GM19351 (cell line): Measurements from ENCODE around the gene RAB32.
A peak's percentile ranks its signal among the peaks of the same experiment; 100 is the strongest.
"Not testable (repeated sequence)": the region's sequence is repeated elsewhere in the genome, so short reads cannot be mapped to it uniquely, and the experiment has no call there.

Source experiments
- ATAC-seq: cut with Tn5 transposase; IDR thresholded peaks from one replicate; pipeline ENCODE4 v1.9.1; 2021; ENCODE audit warnings: mild to moderate bottlenecking, moderate library complexity; ENCODE audit not compliant: unreplicated experiment

RAB32 gene

DNA sequence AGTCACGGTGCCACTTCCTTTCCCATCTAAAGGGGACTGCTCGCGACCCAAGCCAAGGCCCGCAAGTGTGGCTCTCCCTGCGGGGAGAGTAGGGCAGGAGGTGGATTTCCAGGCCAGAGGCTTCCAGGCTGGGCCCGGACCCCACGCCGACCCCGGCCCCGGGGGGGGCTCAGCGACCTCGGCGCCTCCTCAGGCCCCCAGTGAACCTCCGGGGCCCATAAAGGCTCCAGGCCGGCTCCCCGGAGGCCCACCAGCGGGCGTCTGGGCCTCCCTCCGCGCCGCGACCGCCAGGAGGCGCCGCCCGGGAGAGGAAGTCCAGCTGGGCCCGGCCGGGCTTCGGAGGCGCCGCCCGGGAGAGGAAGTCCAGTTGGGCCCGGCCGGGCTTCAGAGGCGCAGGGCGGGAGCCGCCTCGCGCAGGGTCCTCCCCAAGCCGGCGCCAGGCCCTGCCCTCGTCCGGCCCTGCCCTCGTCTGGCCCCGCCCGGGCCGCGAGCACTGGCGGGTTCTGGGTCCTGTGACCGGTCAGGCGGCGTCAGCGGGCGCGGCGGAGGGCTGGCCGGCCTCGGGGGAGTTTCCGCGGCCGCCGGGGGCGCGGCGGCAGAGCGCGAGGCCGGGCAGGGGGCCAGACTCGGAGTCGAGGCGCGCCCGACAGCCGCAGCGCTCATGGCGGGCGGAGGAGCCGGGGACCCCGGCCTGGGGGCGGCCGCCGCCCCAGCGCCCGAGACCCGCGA, at the start of gene RAB32:
RAB32 (plus strand) TSS at position 623 of the 729 bp plus-strand sequence; CDS start at position 662, 39 bp downstream.
- peak; percentile 71 for ATAC-seq

DNA sequence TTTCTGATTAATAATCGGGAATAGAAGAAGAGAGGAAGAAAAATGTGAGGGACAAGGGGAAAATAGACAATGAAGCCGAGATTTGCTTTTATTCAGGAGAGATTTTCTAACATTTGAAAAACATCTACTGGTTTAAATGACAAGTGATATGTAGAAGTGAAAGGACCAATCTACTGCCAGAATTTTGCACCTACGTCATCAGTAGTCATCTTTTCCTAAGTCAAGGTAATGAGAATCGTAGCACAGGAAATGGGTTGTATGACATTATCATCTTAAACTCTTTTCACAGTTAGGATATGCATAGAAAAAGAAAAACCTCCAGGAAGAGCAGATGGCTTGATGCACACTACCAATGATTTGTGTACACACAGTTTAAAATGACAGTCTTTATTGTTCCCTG, 45.3 kb upstream of the RAB32 start:
- ATAC-seq = no peak

DNA sequence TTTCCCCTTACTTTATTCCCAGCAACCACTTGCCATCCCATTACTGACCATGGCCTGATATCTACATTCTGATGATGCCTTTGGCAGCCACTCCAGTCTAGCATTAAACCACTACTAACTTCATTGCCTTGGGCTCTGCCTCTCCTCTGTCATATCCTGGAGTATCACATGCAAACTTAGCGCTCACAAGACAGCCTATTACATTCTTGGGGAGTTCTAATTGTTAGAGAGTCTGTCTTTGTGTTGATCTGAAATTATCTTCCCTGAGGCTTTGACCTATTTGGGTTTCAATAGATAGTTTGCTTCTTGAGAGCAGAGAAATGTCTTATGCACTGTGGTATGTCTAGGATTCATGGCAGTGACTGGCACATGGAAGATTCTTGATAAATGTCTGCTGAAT, 40.5 kb upstream of the RAB32 start:
- no peak for ATAC-seq

DNA sequence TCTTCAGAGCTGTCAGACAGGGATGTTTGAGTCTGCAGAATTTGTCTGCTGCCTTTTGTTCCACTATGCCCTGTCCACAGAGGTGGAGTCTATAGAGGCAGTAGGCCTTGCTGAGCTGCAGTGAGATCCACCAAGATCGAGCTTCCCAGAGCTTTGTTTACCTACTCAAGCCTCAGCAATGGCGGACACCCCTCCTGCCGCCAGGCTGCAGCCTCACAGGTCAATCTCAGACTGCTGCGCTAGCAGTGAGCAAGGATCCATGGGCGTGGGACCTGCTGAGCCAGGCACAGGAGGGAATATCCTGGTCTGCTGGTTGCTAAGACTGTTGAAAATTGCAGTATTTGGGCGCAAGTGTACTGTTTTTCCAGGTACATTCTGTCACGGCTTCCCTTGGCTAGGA, 28.4 kb upstream of the RAB32 start:
- ATAC-seq = no peak

DNA sequence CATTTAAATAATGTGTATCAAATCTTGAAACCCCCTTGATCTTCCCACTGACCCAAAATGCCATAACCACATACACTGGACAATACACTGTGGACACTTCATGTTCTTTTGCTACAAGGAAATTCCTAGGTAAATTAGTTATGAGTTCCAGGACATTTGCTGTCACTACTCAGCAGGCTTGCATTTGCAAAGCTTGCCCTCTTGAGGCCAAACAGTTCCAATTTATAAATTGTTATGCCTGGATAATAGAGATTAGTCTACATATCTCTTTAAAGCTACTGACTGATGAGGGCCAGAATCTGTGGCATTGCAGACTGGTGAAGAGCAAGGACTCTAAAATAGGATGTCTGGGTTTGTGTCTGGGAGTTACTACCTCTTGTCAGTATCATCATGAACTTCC, 17.4 kb upstream of the RAB32 start:
- no peak for ATAC-seq

DNA sequence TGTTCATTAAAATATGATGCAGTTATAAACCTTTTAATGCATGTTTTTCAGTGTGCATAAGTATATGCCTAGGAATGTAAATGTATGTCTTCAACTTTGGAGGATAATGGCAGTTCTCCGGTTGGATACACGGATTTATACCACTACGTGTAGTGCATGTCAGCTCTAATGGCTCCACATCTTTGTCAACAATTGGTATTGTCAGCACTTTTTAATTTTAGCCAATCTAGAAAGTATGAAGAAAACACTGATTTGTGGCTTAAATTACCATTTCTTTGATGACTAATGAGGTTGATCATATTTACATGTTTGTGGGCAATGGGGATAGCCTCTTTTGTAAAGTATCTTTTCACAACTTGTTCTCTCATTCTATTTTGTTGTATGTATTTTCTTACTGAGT, 10.9 kb upstream of the RAB32 start:
- ATAC-seq = no peak

DNA sequence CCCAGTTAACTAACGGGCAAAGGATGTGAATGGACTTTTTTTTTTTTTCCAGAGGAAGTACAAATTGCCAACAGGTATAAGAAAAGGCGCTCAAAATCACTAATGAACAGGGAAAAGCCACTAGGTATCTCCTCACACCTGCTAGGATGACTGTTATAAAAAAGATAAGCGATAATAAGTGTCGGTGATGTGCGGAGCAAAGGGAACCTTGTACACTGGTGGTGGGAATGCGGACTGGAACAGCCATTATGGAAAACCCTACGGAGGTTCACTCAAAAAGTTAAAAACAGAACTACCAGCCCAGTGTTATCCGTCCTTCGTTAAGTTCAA, 787 bp upstream of the RAB32 start:
- ATAC-seq = no peak

DNA sequence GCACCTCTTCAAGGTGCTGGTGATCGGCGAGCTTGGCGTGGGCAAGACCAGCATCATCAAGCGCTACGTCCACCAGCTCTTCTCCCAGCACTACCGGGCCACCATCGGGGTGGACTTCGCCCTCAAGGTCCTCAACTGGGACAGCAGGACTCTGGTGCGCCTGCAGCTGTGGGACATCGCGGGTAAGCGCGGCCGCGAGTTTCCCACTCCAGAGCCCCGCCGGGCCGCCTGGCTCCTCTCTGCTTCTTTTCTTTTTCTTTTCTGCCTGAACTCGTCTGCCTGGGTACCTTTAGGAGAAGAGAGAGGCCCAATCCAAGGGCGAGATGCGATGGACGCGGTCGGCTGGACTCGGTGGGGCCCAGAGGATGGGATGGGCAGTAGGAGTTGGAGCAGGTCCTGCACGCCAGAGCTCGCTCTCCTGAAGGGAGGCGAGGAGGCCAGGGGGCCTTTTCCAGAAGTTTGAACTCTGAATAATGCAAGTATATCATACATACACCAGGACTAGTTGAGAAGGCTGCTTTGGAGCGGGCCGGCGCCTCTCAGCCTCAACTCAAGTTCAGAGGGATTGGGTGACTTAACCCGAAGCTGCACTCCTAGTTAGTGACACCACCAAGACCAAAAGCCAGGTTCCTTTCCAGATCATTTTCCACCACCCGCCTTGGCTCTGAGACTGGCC, 445 bp downstream of the RAB32 start:
- ATAC-seq = peak; percentile 11

DNA sequence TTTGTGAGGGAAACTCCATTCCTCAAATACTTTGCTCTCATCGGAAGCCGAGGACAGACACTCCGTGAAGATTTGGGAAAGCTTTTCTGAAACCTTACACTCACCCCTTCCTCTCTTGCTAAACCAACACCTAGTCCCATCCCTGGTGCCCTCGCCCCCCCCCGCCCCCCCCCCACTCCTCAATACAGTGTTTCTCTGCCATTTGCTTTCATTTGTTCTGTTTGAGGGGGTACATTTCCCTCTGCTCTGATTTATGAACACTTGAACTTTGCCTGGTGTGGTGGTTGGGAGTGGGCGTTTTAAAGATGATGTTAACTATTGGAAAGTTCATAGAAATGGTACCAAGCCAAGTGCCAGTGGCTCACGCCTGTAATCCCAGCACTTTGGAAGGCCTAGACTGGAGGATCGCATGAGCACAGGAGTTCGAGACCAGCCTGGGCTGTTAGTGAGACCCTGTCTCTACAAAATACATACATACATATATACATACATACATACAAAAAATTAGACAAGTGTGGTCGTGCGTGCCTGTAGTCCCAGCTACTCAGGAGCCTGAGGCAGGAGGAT, 1.1 kb downstream of the RAB32 start:
- ATAC-seq = no peak

DNA sequence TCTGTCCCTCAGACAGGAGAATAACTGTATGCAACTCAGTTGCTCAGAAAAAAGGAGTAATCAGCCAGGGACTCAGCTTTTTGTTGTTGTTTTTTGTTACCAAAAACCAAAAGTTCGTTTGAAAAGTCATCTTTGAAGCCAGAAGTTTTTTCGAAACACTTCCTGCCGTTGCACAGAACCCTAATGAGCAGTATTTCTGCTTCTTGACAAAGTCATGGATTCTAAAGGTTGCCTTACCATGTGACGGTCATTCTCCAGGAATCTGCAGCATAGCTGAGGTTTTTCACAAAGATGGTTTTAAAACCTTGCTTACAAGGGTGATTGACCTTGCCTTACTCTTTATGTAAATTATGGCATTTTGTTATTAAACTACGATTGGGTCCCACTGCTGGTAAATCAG, 1.9 kb downstream of the RAB32 start:
- ATAC-seq = no peak

DNA sequence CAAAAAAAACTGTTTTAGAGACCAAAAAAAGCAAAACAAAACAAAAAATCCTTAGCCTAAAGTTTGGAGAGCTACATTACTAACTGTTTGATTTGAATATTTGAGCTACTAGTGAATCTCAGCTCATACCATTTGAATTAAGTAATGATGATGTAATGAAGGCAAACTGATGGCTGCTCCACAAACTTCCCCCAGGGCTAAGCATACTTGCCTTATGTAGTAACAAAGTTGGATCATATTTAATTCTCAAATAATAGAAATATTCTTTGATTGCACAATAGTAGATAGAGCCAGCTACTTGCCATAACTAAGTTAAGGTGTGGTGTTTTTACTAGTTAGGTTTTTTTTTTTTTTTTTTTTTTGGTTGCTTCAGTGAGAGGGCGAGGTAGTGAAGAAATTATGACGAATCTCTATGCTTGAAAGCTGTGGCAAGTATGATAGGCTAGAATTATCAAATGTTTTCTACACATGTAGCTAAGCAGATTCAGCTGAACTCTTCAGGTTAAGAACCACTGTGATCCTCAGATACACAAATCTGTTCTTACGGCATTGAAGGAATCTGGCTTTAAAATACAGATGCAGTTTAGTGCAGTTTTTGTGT, 2.9 kb downstream of the RAB32 start:
- ATAC-seq = no peak

DNA sequence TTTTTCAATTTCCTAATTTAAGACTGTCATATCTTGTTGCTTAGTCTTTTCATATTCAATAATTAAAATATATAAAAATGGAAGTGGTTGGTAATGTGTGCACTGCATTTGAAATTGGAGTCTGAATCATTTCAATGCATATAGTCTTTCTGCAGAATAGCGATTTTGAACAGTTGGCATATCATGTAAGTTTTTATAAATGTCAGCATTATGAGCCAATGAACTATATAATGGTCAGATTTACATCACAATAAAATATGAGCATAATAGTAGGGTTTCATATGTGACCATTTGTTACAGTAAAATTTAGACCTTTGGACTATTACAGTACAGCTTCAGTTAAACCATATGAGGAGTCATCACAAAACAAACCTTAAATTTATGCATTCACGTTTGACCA, 4.3 kb downstream of the RAB32 start:
- no peak for ATAC-seq

DNA sequence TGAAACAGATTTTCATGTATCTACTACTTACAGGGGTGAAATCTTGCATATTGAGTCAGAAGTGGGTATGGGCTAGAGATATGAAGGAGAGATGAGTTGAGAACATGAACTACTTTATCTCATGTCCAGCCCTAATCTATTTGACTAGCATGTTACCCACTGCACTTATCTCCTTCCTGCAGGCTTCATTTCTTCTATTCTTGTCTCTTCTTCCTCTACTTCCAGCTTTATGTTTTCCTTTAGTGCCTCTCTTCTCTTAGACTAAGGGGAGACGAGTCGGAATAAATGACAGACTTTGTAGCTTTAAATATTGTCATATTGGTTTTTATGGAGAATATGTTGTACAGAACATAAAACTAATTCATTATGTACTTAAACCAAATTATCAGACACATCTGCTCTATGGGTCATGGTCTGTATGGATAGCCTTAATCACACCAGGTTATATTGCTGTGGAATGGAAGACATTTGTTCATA, 5.3 kb downstream of the RAB32 start:
- ATAC-seq = no peak

DNA sequence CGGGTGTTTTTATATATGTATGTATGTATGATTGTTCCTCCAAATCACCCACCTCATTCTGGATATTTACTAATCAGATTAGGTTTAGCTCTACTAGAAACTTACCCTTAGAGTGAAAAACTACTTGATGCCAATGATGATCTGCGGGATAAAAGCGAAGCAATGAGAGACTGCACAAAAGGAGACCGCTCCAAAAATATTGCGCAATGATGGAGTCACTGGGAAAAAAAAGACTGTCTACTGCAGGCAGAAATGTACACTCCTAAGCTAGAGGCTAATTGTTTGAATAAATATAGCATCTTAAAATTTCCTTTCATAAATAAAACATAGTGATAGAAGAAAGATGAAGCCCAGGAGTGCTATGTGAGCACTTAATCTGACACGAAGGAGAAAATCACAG, 7.3 kb downstream of the RAB32 start:
- ATAC-seq = no peak

DNA sequence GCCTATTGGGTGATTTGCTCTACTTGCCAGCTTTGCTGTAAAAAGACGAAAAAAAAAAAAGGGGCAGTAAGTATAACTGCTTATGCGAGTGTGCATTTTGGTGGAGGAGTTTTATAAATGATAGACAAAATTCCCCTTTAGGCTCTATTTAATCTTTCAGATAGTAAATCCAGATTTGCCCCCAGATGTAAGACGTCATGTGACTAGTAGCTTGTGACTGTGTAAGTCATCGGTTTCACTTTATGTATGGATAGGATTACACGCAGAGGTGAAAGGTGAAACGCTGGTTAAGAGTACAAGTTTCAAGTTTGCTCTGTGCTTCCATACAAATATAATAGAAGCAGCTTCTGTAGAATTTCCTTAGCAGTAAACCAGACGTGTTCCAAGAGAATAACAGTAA, 7.9 kb downstream of the RAB32 start:
- ATAC-seq = no peak

DNA sequence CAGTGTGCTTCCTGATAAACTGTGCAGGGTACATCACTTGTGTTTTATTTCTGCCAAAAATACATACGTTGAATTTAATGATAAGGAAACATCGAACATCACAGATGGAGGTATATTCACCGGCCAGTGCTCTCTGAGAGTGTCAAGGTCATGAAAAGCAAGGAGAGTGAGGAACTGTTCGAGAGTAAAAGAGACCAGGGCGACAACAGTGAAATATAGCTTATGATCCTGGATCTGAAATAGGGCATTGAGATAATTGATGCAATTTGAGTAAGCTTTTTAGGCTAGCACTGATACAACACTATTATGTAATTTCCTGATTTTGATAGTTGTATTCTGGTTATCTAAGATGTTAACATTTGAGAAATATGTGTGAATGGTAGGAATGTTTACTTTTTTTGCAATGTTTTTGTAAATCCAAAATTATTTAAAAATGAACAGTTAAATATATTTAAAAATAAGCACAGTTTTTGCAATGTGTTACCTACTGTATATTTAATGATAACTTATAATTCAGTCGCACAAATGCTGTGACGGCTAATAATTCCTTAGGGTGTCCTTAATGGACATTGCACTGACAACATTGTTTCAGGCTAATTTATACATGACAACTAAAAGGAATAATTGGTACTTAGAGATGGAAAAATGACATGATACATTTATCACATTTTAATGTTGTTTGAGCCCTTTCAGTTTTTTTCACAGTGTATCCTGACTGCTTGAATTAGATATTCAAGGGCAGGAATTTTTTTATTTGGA, 9.9 kb downstream of the RAB32 start:
- ATAC-seq = no peak

DNA sequence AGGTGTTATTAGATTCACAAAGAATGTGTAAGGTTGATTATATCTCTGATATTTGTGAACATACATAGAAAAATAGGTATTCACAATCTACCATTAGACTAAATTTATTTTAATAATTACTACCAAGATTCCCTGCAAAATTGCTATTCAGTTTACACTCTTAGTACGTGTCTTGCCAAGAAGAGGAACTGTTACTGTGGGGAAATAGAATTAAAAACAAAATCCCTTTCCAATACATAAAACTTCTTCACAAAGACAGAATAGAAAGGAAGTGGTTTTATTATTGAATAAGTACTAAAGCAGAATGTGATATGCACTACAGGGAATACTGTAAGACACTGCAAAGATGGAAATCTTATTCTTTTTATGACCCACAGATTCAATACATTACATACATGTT, 17.0 kb downstream of the RAB32 start:
- no peak for ATAC-seq

DNA sequence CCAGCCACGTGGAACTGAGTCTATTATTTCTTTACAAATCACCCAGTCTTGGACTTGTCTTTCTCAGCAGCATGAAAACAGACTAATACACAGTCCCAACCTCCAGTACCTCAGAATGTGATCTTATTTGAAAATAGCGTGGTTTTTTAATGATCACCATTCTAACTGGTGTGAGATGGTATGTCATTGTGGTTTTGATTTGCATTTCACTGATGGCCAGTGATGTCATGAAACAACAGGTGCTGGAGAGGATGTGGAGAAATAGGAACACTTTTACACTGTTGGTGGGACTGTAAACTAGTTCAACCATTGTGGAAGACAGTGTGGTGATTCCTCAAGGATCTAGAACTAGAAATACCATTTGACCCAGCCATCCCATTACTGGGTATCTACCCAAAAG, 23.0 kb downstream of the RAB32 start:
- ATAC-seq = not testable (repeated sequence)

DNA sequence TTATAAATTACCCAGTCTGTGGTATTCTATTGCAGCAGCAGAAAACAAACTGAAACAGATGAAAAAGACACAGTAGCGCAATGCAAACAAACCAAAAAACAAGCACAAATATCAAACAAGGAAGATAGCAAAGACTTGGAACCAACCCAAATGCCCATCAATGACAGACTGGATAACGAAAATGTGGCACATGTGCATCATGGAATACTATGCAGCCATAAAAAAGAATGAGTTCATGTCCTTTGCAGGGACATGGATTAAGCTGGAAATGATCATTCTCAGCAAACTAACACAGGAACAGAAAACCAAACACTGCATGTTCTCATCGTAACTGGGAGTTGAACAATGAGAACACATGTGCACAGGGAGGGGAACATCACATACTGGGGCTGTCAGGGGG, 25.0 kb downstream of the RAB32 start:
- not testable (repeated sequence) for ATAC-seq

DNA sequence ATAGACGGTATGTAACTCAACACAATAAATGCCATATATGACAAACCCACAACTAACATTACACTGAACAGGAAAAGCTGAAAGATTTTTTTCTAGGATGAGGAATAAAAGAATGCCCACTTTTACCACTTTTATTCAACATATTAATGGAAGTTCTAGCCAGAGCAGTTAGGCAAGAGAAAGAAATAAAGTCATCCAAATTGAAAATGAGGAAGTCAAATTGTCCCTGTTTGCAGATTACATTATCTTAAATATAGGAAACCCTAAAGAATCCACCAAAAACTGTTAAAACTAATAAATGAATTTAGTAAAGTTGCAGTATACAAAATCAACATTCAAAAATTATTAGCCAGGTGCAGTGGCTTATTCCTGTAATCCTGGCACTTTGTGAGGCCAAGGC, 30.6 kb downstream of the RAB32 start:
- ATAC-seq = no peak

DNA sequence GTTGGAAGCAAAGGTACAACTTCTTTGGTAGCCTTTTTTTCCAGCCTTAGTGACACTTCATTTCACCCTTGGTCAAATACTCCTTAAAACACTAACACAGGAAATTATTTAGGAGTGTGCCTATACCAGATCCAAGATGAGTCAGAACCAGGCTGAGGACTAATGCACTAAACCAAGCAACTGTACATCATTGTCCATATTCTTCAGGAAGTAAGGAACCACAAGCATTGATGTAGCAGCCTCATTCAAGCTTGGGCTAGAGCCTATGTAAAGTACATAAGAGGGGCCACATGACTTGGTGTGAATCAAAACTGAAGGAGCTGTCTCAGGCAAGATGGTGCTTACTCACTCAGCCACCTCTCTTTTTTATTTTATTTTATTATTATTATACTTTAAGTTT, 34.4 kb downstream of the RAB32 start:
- ATAC-seq = no peak
